ENCODE results near the gene GRID2. TPM values are rescaled to one million over a fixed set of nuclear protein-coding genes. Genes with fewer than 3 reads are reported as not detected.
"Not testable (repeated sequence)": the region's sequence is repeated elsewhere in the genome, so short reads cannot be mapped to it uniquely, and the experiment has no call there.

Gene GRID2
- total and polyA plus RNA-seq, 2 of the 13 experiments (the other 11 are each of a cell fraction or from before 2014, with no cell fraction given), result not detected

DNA sequence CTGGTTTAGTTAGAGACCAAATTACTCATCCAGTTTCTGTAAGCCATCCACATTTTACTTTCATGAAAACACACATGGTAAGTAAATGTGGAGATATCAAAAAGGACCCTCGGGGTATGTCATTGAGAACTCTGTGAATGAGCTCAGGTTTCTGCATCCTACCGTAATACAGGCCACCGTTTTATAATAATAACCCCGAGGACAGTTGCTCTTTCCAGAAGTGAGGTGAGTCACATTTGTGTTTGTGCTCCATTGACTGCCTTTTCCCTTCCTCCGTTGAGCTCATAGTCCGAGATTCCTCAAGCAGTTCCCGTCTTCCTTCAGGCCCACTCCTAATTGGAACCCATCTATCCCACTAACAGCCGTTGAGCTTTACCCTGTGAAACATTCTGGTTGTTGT, 95.3 kb downstream of the GRID2 start:
- no peak overlapping the region for H3K9ac ChIP-seq (ENCODE audit: insufficient read depth, low read depth, low read length)
- no peak overlapping the region for H3K4me3 ChIP-seq (replicated peaks in 1 of 3; ENCODE audit: insufficient read depth in 1 of 3, low read depth in 2 of 3, low read length in 3 of 3)
- no peak for FAIRE-seq
- DNase-seq (ENCODE audit: low spot score), result no peak
- no peaks in the 10 kb centered on the region for H3K79me2 ChIP-seq (ENCODE audit: insufficient read depth, low read length)
- 1% methylated on average over 8 of the region's 8 CpGs for WGBS (ENCODE audit: low lambda C conversion rate)
- H3K4me1 ChIP-seq (ENCODE audit: insufficient read depth, low read length), result no peaks in the 10 kb centered on the region
- POLR2A ChIA-PET, result no interaction called here
- H4K20me1 ChIP-seq (ENCODE audit: insufficient read depth, low read length), result no peaks in the 10 kb centered on the region
- no peaks in the 10 kb centered on the region for H3K27me3 ChIP-seq (ENCODE audit: control insufficient read depth in 1 of 2, insufficient read depth in 2 of 2, low read length in 2 of 2)
- H3K9me3 ChIP-seq (ENCODE audit: low read length), result no peaks in the 10 kb centered on the region
- no peaks in the 10 kb centered on the region for H3K36me3 ChIP-seq (replicated peaks in 1 of 2; ENCODE audit: control insufficient read depth in 1 of 2, insufficient read depth in 2 of 2, low read length in 2 of 2)
- intact Hi-C loops (cut with micrococcal nuclease; ENCODE audit: unreplicated experiment) (no loop called here), in situ Hi-C loops (cut with HindIII; ENCODE audit: extremely low pct_ligation_motif_present, low pct_unique_long_range_greater_than_20kb) (loop anchor here (25.0 kb wide), 2 partner anchors 1287 to 1987 kb away; no protein-coding TSS in a partner anchor)
- CTCF ChIA-PET (ENCODE audit: low intra/inter-chr PET ratio, low total read pairs), result no interaction called here
- H3K4me2 ChIP-seq (ENCODE audit: low read depth, low read length), result no peak overlapping the region
- ATAC-seq, result no peak
- TF ChIP-seq ZNF256 (CRISPR knock-in tag; conservative IDR thresholded peaks at IDR 0.05) (no peak), ZNF768 (CRISPR knock-in tag; IDR thresholded peaks at IDR 0.05) (no peak)
- peak overlapping the region; percentile 63 for H2AFZ ChIP-seq (ENCODE audit: low read length)
- no TSS peak for BruUV-seq (replicated peaks)
- no peak overlapping the region for H3K27ac ChIP-seq (ENCODE audit: extremely low read length, insufficient read depth, low read length)

DNA sequence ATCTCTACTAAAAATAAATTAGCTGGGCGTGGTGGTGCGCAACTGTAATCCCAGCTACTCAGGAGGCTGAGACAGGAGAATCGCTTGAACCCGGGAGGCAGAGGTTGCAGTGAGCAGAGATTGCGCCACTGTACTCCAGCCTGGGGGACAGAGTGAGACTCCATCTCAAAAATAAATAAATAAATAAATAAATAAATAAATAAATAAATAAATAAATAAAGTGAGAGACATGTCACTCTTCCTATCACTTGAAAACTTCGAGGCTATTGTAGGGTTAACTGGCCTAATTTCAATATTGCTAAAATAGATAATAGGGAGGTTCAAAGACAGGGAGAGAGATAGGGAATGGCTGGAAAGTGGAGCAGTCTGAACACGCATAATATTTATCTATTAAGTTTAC, 99.8 kb downstream of the GRID2 start:
- H3K27ac ChIP-seq (ENCODE audit: extremely low read length, insufficient read depth, low read length); H3K4me3 ChIP-seq (replicated peaks in 1 of 3; ENCODE audit: insufficient read depth in 1 of 3, low read depth in 2 of 3, low read length in 3 of 3); H3K27me3 ChIP-seq (ENCODE audit: control insufficient read depth in 1 of 2, insufficient read depth in 2 of 2, low read length in 2 of 2); intact Hi-C loops (cut with micrococcal nuclease; ENCODE audit: unreplicated experiment); BruUV-seq (replicated peaks); POLR2A ChIA-PET; in situ Hi-C loops (cut with HindIII; ENCODE audit: extremely low pct_ligation_motif_present, low pct_unique_long_range_greater_than_20kb); H3K4me2 ChIP-seq (ENCODE audit: low read depth, low read length); ATAC-seq; H3K79me2 ChIP-seq (ENCODE audit: insufficient read depth, low read length); FAIRE-seq; H3K9me3 ChIP-seq (ENCODE audit: low read length); H3K9ac ChIP-seq (ENCODE audit: insufficient read depth, low read depth, low read length); H3K4me1 ChIP-seq (ENCODE audit: insufficient read depth, low read length); H2AFZ ChIP-seq (ENCODE audit: low read length); CTCF ChIA-PET (ENCODE audit: low intra/inter-chr PET ratio, low total read pairs); DNase-seq (ENCODE audit: low spot score); H3K36me3 ChIP-seq (replicated peaks in 1 of 2; ENCODE audit: control insufficient read depth in 1 of 2, insufficient read depth in 2 of 2, low read length in 2 of 2); H4K20me1 ChIP-seq (ENCODE audit: insufficient read depth, low read length): not testable (repeated sequence)
- WGBS (ENCODE audit: low lambda C conversion rate), result 31% methylated on average over 7 of the region's 7 CpGs

DNA sequence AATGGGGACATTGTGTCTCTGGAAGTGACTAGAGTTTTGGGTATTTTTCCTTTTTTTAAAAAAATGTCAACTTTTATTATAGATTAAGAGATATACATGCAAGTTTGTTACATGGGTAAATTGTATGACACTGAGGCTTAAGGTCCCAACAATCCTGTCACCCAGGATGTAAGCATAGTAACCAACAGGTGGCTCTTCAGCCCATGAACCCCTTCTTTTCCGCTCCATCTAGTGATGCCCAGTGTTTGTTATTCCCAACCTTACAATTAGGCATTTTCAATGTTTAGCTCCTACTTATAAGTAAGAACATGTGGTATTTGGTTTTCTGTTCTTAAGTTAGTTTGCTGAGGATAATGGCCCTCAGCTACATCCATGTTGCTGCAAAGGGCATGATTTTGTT, 102.7 kb downstream of the GRID2 start:
- TF ChIP-seq, protein P1, sequence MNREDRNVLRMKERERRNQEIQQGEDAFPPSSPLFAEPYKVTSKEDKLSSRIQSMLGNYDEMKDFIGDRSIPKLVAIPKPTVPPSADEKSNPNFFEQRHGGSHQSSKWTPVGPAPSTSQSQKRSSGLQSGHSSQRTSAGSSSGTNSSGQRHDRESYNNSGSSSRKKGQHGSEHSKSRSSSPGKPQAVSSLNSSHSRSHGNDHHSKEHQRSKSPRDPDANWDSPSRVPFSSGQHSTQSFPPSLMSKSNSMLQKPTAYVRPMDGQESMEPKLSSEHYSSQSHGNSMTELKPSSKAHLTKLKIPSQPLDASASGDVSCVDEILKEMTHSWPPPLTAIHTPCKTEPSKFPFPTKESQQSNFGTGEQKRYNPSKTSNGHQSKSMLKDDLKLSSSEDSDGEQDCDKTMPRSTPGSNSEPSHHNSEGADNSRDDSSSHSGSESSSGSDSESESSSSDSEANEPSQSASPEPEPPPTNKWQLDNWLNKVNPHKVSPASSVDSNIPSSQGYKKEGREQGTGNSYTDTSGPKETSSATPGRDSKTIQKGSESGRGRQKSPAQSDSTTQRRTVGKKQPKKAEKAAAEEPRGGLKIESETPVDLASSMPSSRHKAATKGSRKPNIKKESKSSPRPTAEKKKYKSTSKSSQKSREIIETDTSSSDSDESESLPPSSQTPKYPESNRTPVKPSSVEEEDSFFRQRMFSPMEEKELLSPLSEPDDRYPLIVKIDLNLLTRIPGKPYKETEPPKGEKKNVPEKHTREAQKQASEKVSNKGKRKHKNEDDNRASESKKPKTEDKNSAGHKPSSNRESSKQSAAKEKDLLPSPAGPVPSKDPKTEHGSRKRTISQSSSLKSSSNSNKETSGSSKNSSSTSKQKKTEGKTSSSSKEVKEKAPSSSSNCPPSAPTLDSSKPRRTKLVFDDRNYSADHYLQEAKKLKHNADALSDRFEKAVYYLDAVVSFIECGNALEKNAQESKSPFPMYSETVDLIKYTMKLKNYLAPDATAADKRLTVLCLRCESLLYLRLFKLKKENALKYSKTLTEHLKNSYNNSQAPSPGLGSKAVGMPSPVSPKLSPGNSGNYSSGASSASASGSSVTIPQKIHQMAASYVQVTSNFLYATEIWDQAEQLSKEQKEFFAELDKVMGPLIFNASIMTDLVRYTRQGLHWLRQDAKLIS (CRISPR knock-in tag; IDR thresholded peaks at IDR 0.05), result no peak
- no peak for TF ChIP-seq ZNF674 (CRISPR knock-in tag; IDR thresholded peaks at IDR 0.05; ENCODE audit: low read depth)
- no peak for TF ChIP-seq ZBTB46 (CRISPR knock-in tag; IDR thresholded peaks at IDR 0.05; ENCODE audit: borderline replicate concordance)
- no peak for TF ChIP-seq TEAD3 (CRISPR knock-in tag; optimal IDR thresholded peaks at IDR 0.05; ENCODE audit: borderline replicate concordance)
- TF ChIP-seq, protein P2, sequence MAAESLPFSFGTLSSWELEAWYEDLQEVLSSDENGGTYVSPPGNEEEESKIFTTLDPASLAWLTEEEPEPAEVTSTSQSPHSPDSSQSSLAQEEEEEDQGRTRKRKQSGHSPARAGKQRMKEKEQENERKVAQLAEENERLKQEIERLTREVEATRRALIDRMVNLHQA (CRISPR knock-in tag; IDR thresholded peaks at IDR 0.05), result no peak
- FAIRE-seq (no peak), ATAC-seq (no peak), DNase-seq (ENCODE audit: low spot score) (no peak)
- intact Hi-C loops (cut with micrococcal nuclease; ENCODE audit: unreplicated experiment), result no loop called here
- no peaks in the 10 kb centered on the region for H3K9me3 ChIP-seq (ENCODE audit: low read length)
- 27% methylated on average over 1 of the region's 1 CpG for WGBS (ENCODE audit: low lambda C conversion rate)
- no peaks in the 10 kb centered on the region for H4K20me1 ChIP-seq (ENCODE audit: insufficient read depth, low read length)
- BruUV-seq (replicated peaks), result no TSS peak
- H3K36me3 ChIP-seq (replicated peaks in 1 of 2; ENCODE audit: control insufficient read depth in 1 of 2, insufficient read depth in 2 of 2, low read length in 2 of 2), result no peaks in the 10 kb centered on the region
- ChIA-PET CTCF (ENCODE audit: low intra/inter-chr PET ratio, low total read pairs) (no interaction called here), POLR2A (no interaction called here)
- H3K27ac ChIP-seq (ENCODE audit: extremely low read length, insufficient read depth, low read length), result no peak overlapping the region
- H3K79me2 ChIP-seq (ENCODE audit: insufficient read depth, low read length), result no peaks in the 10 kb centered on the region
- H3K27me3 ChIP-seq (ENCODE audit: control insufficient read depth in 1 of 2, insufficient read depth in 2 of 2, low read length in 2 of 2), result no peaks in the 10 kb centered on the region
- no peak overlapping the region for H3K4me3 ChIP-seq (replicated peaks in 1 of 3; ENCODE audit: insufficient read depth in 1 of 3, low read depth in 2 of 3, low read length in 3 of 3)
- in situ Hi-C loops (cut with HindIII; ENCODE audit: extremely low pct_ligation_motif_present, low pct_unique_long_range_greater_than_20kb), result no loop called here
- no peak overlapping the region for H3K4me2 ChIP-seq (ENCODE audit: low read depth, low read length)
- H3K9ac ChIP-seq (ENCODE audit: insufficient read depth, low read depth, low read length), result no peak overlapping the region
- H2AFZ ChIP-seq (ENCODE audit: low read length), result no peak overlapping the region
- no peaks in the 10 kb centered on the region for H3K4me1 ChIP-seq (ENCODE audit: insufficient read depth, low read length)

Measured in HepG2 (cell line).